ENCODE data around the gene TRAPPC14.
"Not testable (repeated sequence)": the region's sequence is repeated elsewhere in the genome, so short reads cannot be mapped to it uniquely, and the experiment has no call there.

TRAPPC14 gene, protein sequence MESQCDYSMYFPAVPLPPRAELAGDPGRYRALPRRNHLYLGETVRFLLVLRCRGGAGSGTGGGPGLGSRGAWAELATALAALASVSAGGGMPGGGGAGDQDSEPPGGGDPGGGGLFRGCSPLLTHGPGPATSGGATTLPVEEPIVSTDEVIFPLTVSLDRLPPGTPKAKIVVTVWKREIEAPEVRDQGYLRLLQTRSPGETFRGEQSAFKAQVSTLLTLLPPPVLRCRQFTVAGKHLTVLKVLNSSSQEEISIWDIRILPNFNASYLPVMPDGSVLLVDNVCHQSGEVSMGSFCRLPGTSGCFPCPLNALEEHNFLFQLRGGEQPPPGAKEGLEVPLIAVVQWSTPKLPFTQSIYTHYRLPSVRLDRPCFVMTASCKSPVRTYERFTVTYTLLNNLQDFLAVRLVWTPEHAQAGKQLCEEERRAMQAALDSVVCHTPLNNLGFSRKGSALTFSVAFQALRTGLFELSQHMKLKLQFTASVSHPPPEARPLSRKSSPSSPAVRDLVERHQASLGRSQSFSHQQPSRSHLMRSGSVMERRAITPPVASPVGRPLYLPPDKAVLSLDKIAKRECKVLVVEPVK

DNA sequence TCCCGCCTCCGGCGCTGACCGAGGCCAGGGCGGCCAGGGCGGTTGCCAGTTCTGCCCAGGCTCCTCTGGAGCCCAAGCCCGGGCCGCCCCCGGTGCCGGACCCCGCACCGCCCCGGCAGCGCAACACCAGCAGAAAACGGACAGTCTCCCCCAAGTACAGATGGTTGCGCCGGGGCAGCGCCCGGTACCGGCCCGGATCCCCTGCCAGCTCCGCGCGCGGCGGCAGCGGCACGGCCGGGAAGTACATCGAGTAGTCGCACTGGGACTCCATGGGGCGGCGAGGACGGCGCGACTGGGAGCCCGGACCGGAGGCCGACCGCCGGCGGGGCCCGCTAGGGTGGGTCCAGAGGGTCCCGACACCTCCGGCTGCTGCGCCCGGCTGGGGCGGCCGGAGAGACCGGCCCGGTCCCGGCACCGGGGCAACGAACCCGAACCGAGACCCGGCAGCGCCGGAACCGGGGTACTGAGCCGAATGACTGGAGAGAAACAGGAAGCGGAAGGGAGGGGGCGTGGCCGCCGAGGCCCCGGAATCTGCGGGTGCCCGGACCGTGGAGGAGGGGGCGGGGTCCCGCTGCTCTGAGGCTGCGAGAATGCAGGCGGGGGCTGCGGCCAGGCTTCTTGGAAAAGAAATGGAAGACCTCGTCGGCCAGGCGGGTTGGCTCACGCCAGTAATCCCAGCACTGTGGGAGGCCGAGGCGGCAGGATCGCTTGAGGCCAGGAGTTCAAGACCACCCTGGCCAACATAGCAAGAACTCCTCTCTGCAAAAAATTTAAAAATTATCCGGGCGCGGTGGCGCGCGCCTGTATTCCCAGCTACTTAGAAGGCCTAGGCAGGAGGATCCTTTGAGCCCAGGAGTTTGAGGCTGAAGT, at the start of gene TRAPPC14:
Gene TRAPPC14, minus strand, starts transcription at position 495 of the 870 bp plus-strand sequence. Its CDS starts 224 bp downstream, at position 271.
- DNase-seq (ENCODE audit: low read depth in 3 of 3): peak; percentile 80 to 95 (median 84)

DNA sequence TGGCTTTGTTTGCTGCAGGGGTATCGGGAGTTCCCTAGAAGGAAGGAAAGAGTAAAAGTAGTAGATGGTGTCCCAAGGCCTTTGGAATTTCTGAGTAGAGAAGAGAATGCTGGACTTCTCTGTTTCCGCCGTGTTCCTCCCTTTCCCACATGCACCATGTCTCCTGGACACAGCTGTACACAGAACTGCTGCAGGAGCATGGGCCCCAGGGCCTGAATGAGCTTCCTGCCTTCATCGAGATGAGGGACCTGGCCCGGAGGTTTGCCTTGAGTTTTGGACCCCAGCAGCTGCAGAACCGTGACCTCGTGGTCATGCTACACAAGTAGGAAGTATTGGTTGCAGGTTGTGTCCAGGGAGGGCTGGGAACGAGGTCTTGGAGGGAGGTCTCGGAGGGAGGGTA, 45.9 kb upstream of the TRAPPC14 start:
- no peak for DNase-seq (ENCODE audit: low read depth in 3 of 3)

DNA sequence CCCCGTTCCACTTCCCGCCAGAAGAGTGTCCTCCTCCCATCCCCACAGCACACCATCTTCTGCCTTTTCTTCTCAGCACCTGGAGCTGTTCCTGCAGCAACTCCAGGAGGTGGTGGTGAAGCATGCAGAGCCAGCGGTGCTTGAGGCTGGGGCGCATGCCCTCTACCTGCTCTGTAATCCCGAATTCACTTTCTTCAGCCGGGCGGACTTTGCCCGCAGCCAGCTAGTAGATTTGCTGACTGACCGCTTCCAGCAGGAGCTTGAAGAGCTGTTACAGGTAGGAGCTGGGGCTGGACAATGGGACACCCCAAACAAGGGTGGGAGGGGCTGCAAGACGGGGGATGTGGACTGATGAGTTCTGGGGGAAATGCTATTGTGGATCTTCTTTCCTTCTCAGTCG, 42.2 kb upstream of the TRAPPC14 start:
- no peak for DNase-seq (ENCODE audit: low read depth in 3 of 3)

DNA sequence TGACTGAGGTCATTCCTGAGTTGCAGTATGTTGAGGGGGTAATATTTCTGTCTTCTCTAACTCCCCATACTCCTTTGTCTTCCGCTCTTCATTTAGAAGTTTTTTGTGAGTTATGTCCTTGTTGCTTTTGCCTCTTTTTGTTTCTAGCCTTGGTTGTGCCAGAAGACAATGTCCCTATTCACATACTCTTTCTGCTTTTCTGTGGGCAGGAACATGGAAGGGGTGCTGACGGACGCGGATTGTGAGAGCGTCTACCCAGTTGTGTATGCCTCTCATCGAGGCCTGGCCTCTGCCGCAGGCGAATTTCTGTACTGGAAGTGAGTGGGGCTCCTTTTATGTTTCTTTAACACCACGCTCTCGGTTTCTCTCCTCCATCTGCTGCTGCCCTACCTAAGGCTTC, 39.7 kb upstream of the TRAPPC14 start:
- no peak for DNase-seq (ENCODE audit: low read depth in 3 of 3)

DNA sequence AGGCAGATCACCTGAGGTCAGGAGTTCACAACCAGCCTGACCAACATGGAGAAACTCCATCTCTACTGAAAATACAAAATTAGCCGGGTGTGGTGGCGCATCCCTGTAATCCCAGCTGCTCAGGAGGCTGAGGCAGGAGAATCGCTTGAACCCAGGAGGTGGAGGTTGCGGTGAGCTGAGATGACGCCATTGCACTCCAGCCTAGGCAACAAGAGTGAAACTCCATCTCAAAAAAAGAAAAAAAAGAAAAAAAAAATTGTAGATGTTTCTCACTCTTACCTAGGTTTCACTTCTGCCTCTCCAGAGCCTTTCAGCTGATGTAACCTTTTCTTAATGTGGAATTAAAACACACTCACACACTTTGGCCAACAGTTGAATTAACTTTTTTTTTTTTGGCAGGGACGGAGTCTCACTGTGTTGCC, 37.4 kb upstream of the TRAPPC14 start:
- not testable (repeated sequence) for DNase-seq (ENCODE audit: low read depth in 3 of 3)

DNA sequence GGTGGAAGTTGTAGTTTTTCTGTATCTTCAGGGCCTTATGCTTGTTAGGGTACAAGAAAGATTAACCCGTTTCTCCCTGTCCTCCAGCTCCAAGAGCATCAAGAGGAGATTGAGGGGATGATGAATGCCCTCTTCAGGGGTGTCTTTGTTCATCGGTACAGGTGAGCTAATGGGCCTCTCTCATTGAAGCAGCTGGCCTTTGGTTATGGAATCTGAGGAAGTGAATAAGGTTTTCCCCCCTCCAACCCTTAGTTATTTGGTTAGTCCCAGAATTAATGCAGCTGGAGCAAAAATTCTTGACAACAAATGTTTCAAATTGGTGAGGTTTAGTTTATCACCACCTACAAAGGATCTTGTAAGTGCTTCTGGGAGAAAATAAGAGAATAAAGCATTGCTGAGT, 36.7 kb upstream of the TRAPPC14 start:
- DNase-seq (ENCODE audit: low read depth in 3 of 3): no peak

DNA sequence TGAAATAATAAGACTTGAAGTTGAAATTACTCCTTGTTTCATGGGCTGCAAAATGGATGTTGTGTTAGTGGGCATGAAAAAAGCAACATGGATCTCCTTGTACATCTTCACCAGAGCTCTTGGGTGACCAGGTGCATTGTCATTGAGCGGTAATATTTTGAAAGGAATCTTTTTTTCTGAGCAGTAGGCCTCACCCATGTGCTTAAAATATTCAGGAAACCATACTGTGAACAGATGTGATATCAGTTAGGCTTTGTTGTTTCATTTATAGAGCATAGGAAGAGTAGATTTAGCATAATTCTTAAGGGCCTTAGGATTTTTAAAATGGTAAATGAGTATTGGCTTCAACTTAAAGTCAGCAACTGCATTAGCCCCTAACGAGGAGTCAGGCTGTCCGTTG, 34.4 kb upstream of the TRAPPC14 start:
- DNase-seq (ENCODE audit: low read depth in 3 of 3): no peak

DNA sequence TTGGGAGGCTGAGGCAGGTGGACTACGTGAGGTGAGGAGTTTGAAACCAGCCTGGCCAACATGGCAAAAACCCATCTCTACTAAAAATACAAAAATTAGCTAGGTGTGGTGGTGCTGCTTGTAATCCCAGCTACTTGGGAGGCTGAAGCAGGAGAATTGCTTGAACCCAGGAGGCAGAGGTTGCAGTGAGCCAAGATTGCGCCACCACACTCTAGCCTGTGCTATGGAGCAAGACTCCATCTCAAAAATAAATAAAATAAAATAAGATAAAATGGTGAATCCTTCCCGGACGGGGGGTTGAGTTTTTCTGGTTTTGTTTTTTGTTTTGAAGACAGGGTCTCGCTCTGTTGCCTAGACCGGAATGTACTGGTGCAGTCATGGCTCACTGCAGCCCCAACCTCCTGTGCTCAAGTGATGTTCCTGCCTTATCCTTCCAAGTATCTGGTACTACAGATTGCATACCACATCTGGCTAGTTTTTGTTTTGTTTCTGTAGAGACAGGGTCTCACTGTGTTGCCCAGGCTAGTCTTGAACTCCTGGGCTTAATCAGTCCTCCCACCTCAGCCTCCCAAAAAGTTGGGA, 33.8 kb upstream of the TRAPPC14 start:
- DNase-seq (ENCODE audit: low read depth in 3 of 3): not testable (repeated sequence)

DNA sequence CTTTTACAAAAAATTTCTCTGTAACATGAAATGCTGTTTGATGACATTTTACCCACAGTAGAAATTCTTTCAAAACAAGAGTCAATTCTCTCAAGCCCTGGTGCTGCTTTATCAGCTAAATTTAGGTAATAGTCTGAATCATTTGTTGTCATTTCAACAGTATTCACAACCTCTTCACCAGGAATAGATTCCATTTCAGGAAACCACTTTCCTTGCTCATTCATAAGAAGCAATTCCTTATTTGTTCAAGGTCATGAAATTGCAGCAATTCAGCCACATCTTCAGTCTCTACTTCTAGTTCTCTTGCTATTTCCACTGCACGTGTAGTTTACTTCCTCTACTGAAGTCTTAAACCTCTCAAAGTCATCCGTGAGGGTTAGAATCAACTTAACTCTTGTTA, 33.3 kb upstream of the TRAPPC14 start:
- DNase-seq (ENCODE audit: low read depth in 3 of 3): no peak

DNA sequence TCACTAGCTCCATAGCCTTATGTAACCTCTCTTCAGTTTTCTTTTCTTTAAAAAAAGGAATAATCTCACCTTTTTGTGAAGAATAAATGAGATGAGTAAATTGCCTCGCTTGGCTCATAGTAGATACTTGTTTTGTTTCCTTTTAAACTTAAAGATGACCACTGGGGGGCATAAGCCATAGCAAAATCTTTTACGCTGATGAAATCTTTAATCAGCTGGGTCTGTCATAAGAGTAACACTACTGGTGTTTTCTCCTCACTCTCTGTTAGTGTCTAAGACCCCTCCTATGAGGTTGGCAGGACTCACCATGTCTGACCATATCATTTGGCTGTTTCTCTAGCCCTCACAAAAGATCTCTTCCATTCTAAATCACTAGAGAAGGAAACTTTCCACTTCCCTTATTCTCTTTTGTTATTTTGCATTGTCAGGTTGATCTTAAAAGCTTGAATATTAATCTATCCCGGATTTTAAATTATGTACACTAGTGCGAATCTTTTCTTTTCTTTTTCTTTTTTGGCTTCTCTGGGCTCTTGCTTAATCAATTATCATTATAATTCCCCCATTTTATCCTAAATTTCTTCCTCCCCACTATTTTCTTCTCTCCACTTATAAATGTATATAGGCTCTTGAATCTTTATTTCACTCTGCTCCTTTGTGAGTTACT, 31.7 kb upstream of the TRAPPC14 start:
- DNase-seq (ENCODE audit: low read depth in 3 of 3): no peak

DNA sequence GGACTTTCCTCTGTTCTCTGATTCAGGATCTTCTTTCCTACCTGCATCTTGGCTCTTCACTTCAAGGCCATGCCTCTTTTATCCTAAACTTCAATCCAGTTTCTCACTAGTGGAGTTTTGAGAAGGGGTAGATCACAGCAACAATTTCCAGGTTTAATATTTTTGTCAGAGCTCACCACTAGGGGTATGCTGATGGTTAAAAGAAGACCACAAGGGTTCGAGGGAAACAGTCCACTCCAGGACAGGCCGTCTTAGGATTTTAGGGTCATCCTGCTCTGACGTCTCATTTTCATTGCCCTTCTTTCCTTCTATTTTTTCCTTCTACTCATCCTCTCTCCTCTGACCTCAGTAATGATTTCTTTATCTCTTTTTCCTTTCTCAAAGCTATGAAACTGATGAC, 30.5 kb upstream of the TRAPPC14 start:
- DNase-seq (ENCODE audit: low read depth in 3 of 3): no peak

DNA sequence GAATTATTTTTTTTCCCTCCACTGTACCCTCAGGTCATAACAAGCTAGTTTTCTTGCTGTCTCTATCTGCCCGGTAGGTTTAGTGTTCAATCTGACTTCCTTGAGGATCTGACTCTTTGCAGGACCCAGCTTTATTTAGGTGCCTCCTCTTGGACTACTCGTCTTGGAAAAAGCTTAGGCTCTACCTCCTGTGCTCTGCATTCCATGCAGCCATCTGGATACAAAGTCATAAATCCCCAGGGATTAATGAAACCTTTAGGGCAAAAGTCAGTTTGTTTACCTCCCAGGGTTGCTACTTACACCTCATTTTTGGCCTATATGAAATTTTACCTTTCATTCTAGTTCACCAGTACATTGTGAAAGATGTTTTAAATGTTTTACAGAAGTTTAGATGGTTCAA, 27.2 kb upstream of the TRAPPC14 start:
- no peak for DNase-seq (ENCODE audit: low read depth in 3 of 3)

DNA sequence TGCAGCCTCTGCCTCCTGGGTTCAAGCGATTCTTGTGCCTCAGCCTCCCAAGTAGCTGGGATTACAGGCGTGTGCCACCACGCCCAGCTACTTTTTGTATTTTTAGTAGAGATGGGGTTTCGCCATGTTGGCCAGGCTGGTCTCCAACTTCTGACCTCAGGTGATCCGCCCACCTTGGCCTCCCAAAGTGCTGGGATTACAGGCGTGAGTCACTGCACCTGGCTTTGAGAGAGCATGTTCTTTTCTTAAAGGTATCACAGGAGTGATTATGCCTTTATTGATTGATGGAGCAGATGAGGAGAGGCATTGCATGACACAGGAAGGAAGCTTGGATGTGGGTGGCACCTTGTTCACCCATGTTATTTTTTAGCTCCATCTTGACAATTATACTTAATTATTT, 24.6 kb upstream of the TRAPPC14 start:
- not testable (repeated sequence) for DNase-seq (ENCODE audit: low read depth in 3 of 3)

DNA sequence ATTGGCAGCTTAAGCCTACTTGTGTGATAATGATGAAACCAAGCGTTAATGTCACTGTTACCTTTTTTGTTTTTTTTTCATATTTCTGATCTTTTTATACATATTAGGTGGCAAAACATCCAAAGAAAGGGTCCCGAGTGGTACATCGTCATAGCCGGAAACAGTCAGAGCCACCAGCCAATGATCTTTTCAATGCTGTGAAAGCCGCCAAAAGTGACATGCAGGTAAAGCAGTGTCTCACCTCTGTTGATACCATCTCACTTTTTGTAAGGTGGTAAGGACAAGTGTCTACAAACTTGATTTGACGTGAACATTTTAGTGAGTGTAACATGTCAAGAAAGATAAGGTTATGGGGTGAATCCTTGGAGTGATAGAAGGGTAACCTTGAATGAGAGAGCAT, 24.1 kb upstream of the TRAPPC14 start:
- DNase-seq (ENCODE audit: low read depth in 3 of 3): not testable (repeated sequence)

DNA sequence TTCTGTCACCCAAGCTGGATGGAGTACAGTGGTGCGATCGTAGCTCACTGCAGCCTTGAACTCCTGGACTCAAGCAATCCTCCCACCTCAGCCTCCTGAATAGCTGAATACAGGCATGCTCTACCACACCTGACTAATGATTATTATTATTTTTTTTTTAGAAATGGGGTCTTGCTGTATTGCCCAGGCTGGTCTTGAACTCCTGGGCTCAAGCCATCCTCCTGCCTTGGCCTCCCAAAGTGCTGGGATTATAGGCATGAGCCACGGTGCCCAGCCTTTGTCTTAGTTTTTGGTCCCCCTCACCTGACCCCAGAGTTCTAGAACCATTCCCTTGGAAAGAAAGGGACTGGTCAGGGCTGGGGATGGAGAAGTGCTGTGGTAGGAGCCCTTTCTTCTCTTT, 21.6 kb upstream of the TRAPPC14 start:
- not testable (repeated sequence) for DNase-seq (ENCODE audit: low read depth in 3 of 3)

DNA sequence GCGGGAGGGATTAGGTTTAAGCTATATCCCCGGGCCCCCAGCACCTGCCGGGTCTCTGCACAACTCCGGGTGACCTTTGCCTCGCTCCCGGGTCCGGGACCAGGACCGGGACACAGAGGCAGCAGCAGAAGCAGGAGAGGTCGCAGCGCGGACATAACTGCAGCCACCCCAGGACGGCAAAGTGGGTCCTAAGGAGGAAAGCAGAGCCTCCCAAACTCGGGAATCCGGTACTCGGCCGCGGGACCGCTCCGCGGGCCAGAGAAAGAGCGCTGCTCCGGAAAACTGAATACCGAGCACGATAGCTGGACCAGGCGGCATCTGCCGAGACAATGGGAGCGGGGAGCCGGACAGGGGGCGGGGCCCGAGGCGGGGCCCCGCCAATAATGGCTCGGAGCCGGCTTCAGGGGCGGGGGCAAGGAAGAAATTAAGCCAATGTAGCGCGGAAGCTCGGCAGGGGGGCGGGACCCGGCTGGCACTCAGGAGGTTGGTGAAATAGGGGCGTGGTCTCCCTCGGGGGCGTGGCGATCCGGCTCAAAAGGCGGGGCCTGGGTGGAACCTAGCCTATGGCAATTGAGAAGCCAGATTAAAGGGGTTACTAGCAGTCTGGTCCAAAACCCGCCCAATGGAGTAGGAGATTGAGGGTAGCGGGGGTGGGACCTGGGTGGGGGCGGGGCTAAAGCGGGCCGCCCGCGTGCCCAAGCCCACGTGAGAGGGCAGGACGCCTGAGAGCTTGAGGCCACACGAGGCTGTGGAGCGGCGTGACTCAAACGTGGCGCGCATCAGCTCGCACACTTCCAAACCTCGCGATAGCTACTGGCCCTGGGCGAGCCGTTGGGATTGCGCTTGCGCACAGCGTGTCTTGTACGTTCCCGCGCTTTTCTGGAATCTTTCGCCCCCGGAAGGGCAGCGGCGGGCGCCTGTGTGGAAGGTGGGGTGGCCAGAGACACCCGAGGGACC, 18.8 kb upstream of the TRAPPC14 start, which contains the start of the genes GPC2 and STAG3:
Gene GPC2, minus strand, starts transcription at position 337 of the 957 bp plus-strand sequence. Its CDS starts 182 bp downstream, at position 155.
Gene STAG3, plus strand, starts transcription at position 874 of the 957 bp plus-strand sequence. CDS start 2,639 bp downstream, outside the sequence.
- peak; percentile 98 to 99 (median 98) for DNase-seq (ENCODE audit: low read depth in 3 of 3)

DNA sequence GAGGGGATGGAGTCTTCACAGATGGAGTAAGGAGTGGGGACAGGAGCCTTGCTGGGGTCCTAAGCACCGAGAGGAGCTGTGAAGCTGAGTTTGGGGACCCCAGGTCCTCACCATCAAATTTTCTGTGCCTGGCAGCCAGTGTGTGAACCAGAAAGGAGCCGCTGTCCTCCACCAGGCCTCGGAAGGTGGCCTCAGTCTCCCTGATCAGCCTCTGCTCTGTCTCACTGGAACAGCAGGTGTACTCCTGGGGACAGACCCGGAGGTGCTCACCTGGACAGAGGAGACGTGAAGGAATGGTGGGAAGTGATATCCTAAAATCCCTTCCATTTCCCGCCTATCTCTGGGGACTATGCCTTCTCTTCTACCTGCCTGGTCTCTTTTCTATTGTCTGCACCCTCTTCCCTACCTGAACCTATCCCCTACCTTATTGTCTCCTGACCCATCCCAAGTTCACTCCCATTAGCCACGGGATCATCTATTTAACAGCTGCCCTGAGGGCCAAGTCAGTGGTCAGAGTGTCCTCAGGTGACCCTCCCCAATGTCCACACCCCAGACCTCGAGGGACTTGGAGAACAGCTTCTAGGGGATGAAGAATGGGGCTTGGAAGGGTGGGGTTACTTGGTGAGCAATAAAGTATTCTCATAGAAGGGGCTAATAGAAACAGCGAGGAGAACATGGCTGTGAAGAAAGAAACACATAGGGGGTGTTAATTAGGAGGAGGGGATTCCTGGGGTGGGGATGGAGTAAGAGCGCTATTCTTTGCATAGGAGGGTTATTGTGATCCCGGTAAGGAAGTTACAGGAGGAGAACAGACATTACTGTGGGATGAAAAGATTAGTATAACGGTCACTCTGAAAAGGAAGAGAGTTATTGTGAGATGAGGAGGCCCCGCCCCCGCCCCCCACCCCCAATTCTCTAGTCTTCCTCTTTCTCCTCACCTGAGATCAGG, 17.8 kb upstream of the TRAPPC14 start:
- DNase-seq (ENCODE audit: low read depth in 3 of 3): no peak

DNA sequence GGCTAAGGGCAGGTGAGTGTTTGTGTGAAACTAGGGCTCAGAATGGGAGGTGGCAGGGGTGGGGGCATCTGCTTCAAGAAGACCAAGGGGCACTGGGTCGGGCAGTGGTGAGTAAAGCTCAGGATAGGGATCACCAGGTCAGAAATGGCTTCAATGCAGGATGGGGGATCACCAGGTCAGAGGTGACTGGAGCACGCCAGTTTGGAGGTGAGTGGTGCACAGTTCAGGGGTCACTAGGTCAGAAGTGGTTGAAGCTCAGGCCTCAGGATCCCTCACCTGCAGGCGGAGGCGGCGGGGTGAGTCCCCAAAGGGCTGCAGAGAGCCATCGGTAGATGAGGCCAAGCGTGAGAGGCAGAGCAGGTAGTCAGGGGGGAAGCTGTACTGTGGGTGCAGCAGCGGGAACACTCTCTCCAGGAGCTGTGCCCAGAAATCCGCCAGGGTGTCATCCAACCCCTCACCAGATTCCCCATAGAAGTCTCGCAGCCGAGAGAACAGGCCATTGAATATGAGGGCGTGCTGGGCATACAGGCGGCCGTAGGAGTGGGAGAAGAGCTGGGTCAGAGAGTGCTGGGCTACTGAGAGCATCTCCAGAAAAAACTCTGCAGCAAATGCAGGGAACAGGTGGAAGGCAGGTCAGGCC, 16.9 kb upstream of the TRAPPC14 start:
- DNase-seq (ENCODE audit: low read depth in 3 of 3): no peak

All from stimulated activated CD4-positive, alpha-beta T cell treated with anti-CD3 and anti-CD28 coated beads, TNF-alpha, amount 100 ng/mL, for 48 hours (primary cell).